Neutrophil (primary cell): Measurements from ENCODE around the gene HAUS2.

ENCODE experiments used
- H3K27ac ChIP-seq: fragments of 200-600 bp; sonication (generic); 2 replicates; pipeline ENCODE4 v1.5.1; 2016; ENCODE audit warnings: mild to moderate bottlenecking, moderate library complexity
- H3K27me3 ChIP-seq: fragments of 200-600 bp; sonication (generic); 2 replicates; pipeline ENCODE4 v1.6.0; 2016; ENCODE audit warnings: mild to moderate bottlenecking
- H3K36me3 ChIP-seq: fragments of 200-600 bp; sonication (generic); 2 replicates; pipeline ENCODE4 v1.5.1; 2017
- H3K4me1 ChIP-seq, 2 experiments: fragments of 200-600 bp in 1 of 2; sonication (generic) in 1 of 2; 1 replicate in 1 of 2; 2 replicates in 1 of 2; pipeline versions ENCODE4 v1.5.1 to v1.6.1; 2013 to 2016; ENCODE audit warnings: low read depth in 1 of 2, low read length in 1 of 2, mild to moderate bottlenecking in 1 of 2, moderate library complexity in 1 of 2; ENCODE audit not compliant: control insufficient read depth in 1 of 2, insufficient read depth in 1 of 2
- H3K4me3 ChIP-seq, 2 experiments: fragments of 200-600 bp in 1 of 2; sonication (generic) in 1 of 2; 1 replicate in 1 of 2; 2 replicates in 1 of 2; pipeline ENCODE4 v1.5.1; 2013 to 2016; ENCODE audit warnings: low read depth in 1 of 2, low read length in 1 of 2, mild to moderate bottlenecking in 1 of 2, moderate library complexity in 1 of 2
- H3K9me3 ChIP-seq: fragments of 200-600 bp; sonication (generic); 2 replicates; pipeline ENCODE4 v1.5.1; 2016
- CTCF ChIP-seq: fragments of 200-600 bp; sonication (generic); IDR thresholded peaks from 2 replicates; pipeline ENCODE4 v1.5.1; 2016; ENCODE audit warnings: antibody characterized with exemption

HAUS2 gene

GRCh38 chr15:42507514-42507913, 41.1 kb upstream of the HAUS2 start:
- Histone ChIP-seq H3K4me1 (peaks cover 43% of the 10 kb centered on the region in 2 experiments), H3K9me3 (no peaks in the 10 kb centered on the region), H3K27ac (no peak overlapping the region), H3K4me3 (no peak overlapping the region), H3K27me3 (no peaks in the 10 kb centered on the region), H3K36me3 (peaks cover 16% of the 10 kb centered on the region)
- no peak for TF ChIP-seq CTCF

GRCh38 chr15:42508263-42508690, 40.4 kb upstream of the HAUS2 start:
- Histone ChIP-seq H3K9me3 (no peaks in the 10 kb centered on the region), H3K4me3 (no peak overlapping the region), H3K4me1 (peaks cover 36% of the 10 kb centered on the region in 2 experiments), H3K27me3 (no peaks in the 10 kb centered on the region), H3K27ac (peak overlapping the region; percentile 53), H3K36me3 (peaks cover 23% of the 10 kb centered on the region)
- no peak for TF ChIP-seq CTCF

GRCh38 chr15:42510258-42511006, 38.2 kb upstream of the HAUS2 start:
- Histone ChIP-seq H3K27ac (peak overlapping the region; percentile 86), H3K36me3 (peaks cover 45% of the 10 kb centered on the region), H3K9me3 (no peaks in the 10 kb centered on the region), H3K4me3 (peak overlapping the region; percentile 53 to 55), H3K27me3 (no peaks in the 10 kb centered on the region), H3K4me1 (peaks cover 27 to 29% of the 10 kb centered on the region in 2 experiments)
- TF ChIP-seq CTCF = no peak

- H3K27me3 ChIP-seq = no peaks in the 10 kb centered on the region
- peaks cover 27 to 29% of the 10 kb centered on the region in 2 experiments for H3K4me1 ChIP-seq
- peak overlapping the region; percentile 53 to 55 for H3K4me3 ChIP-seq
- H3K36me3 ChIP-seq = peaks cover 50% of the 10 kb centered on the region
- no peaks in the 10 kb centered on the region for H3K9me3 ChIP-seq
- peak overlapping the region; percentile 86 for H3K27ac ChIP-seq
- no peak for TF ChIP-seq CTCF
Observed at GRCh38 chr15:42511007-42511391, 37.6 kb upstream of the HAUS2 start.

GRCh38 chr15:42523331-42523730, 25.3 kb upstream of the HAUS2 start:
- Histone ChIP-seq H3K4me3 (no peak overlapping the region), H3K36me3 (peaks cover 87% of the 10 kb centered on the region), H3K9me3 (no peaks in the 10 kb centered on the region), H3K27ac (no peak overlapping the region), H3K4me1 (no peaks in the 10 kb centered on the region), H3K27me3 (no peaks in the 10 kb centered on the region)
- no peak for TF ChIP-seq CTCF
